ENCODE results near the gene PAXX.

The PAXX gene

GRCh38 chr9:137014776-137015539, 22.7 kb downstream of the PAXX start:
- H3K36me3 Mint-ChIP-seq: peaks cover 11% of the 10 kb centered on the region
- H3K27ac Mint-ChIP-seq: no peak overlapping the region
- no peaks in the 10 kb centered on the region for H3K9me3 Mint-ChIP-seq
- CTCF ChIA-PET: no interaction called here
- H3K27me3 Mint-ChIP-seq: no peaks in the 10 kb centered on the region
- no peaks in the 10 kb centered on the region for H3K4me1 Mint-ChIP-seq
- DNase-seq: no peak
- H3K4me3 Mint-ChIP-seq: no peak overlapping the region

- Mint-ChIP-seq H3K4me3 (no peak overlapping the region), H3K27me3 (no peaks in the 10 kb centered on the region), H3K27ac (no peak overlapping the region), H3K9me3 (no peaks in the 10 kb centered on the region), H3K36me3 (peaks cover 10% of the 10 kb centered on the region), H3K4me1 (no peaks in the 10 kb centered on the region)
- CTCF ChIA-PET: no interaction called here
- DNase-seq: no peak
Observed at GRCh38 chr9:137015540-137015930, 23.3 kb downstream of the PAXX start.

GRCh38 chr9:137015976-137016375, 23.8 kb downstream of the PAXX start:
- no peaks in the 10 kb centered on the region for H3K4me1 Mint-ChIP-seq
- H3K27me3 Mint-ChIP-seq: no peaks in the 10 kb centered on the region
- H3K27ac Mint-ChIP-seq: no peak overlapping the region
- DNase-seq: no peak
- peaks cover 9% of the 10 kb centered on the region for H3K36me3 Mint-ChIP-seq
- no peak overlapping the region for H3K4me3 Mint-ChIP-seq
- H3K9me3 Mint-ChIP-seq: no peaks in the 10 kb centered on the region
- CTCF ChIA-PET: interaction anchor here (1.0 kb wide), 1 partner anchor 19 kb away, joined by 3 read pairs; no protein-coding TSS in a partner anchor

- no peak overlapping the region for H3K4me3 Mint-ChIP-seq
- peaks cover 8% of the 10 kb centered on the region for H3K36me3 Mint-ChIP-seq
- no peak overlapping the region for H3K27ac Mint-ChIP-seq
- no peaks in the 10 kb centered on the region for H3K27me3 Mint-ChIP-seq
- H3K9me3 Mint-ChIP-seq: no peaks in the 10 kb centered on the region
- CTCF ChIA-PET: interaction anchor here (1.0 kb wide), 1 partner anchor 19 kb away, joined by 3 read pairs; no protein-coding TSS in a partner anchor
- no peak for DNase-seq
- no peaks in the 10 kb centered on the region for H3K4me1 Mint-ChIP-seq
Observed at GRCh38 chr9:137016436-137016835, 24.2 kb downstream of the PAXX start.

- H3K27ac Mint-ChIP-seq: no peak overlapping the region
- no peaks in the 10 kb centered on the region for H3K9me3 Mint-ChIP-seq
- no peak for DNase-seq
- H3K4me1 Mint-ChIP-seq: peaks cover under 1% of the 10 kb centered on the region
- no peaks in the 10 kb centered on the region for H3K27me3 Mint-ChIP-seq
- peaks cover 8% of the 10 kb centered on the region for H3K36me3 Mint-ChIP-seq
- H3K4me3 Mint-ChIP-seq: no peak overlapping the region
- CTCF ChIA-PET: interaction anchor here (1.0 kb wide), 1 partner anchor 18 kb away, joined by 3 read pairs; no protein-coding TSS in a partner anchor
Observed at GRCh38 chr9:137017071-137017470, 24.8 kb downstream of the PAXX start.

- Mint-ChIP-seq H3K4me1 (peaks cover 3% of the 10 kb centered on the region), H3K4me3 (no peak overlapping the region), H3K27ac (no peak overlapping the region), H3K36me3 (peaks cover 8% of the 10 kb centered on the region), H3K27me3 (no peaks in the 10 kb centered on the region), H3K9me3 (no peaks in the 10 kb centered on the region)
- DNase-seq: no peak
- CTCF ChIA-PET: interaction anchor here (1.0 kb wide), 1 partner anchor 17 kb away, joined by 3 read pairs; no protein-coding TSS in a partner anchor
Observed at GRCh38 chr9:137017791-137018497, 25.7 kb downstream of the PAXX start.

- Mint-ChIP-seq H3K4me3 (no peak overlapping the region), H3K9me3 (no peaks in the 10 kb centered on the region), H3K27me3 (no peaks in the 10 kb centered on the region), H3K4me1 (peaks cover 3% of the 10 kb centered on the region), H3K36me3 (peaks cover 8% of the 10 kb centered on the region), H3K27ac (no peak overlapping the region)
- CTCF ChIA-PET: interaction anchor here (3.9 kb wide), 1 partner anchor 11 kb away, joined by 22 read pairs; the partner anchor contains the start of gene ABCA2
- no peak for DNase-seq
Observed at GRCh38 chr9:137018761-137019559, 26.7 kb downstream of the PAXX start.

- Mint-ChIP-seq H3K27me3 (no peaks in the 10 kb centered on the region), H3K27ac (no peak overlapping the region), H3K4me3 (no peak overlapping the region), H3K36me3 (peaks cover 5% of the 10 kb centered on the region), H3K9me3 (no peaks in the 10 kb centered on the region), H3K4me1 (peaks cover 5% of the 10 kb centered on the region)
- DNase-seq: no peak
- CTCF ChIA-PET: interaction anchor here (3.9 kb wide), 1 partner anchor 10 kb away, joined by 22 read pairs; the partner anchor contains the start of gene ABCA2
Observed at GRCh38 chr9:137019891-137020683, 27.9 kb downstream of the PAXX start.

GRCh38 chr9:137020771-137021567, 28.7 kb downstream of the PAXX start:
- H3K27ac Mint-ChIP-seq: no peak overlapping the region
- no peaks in the 10 kb centered on the region for H3K27me3 Mint-ChIP-seq
- CTCF ChIA-PET: interaction anchor here (1.2 to 3.9 kb wide), 3 partner anchors 9 to 73 kb away, joined by 3 to 22 read pairs (median 3); partner anchors contain the start of gene ABCA2
- no peaks in the 10 kb centered on the region for H3K9me3 Mint-ChIP-seq
- no peak for DNase-seq
- H3K4me1 Mint-ChIP-seq: peaks cover 5% of the 10 kb centered on the region
- no peak overlapping the region for H3K4me3 Mint-ChIP-seq
- H3K36me3 Mint-ChIP-seq: peaks cover 5% of the 10 kb centered on the region

GRCh38 chr9:137021568-137021978, 29.4 kb downstream of the PAXX start:
- DNase-seq: no peak
- Mint-ChIP-seq H3K27ac (no peak overlapping the region), H3K4me3 (no peak overlapping the region), H3K9me3 (no peaks in the 10 kb centered on the region), H3K27me3 (peaks cover 2% of the 10 kb centered on the region), H3K4me1 (peaks cover 7% of the 10 kb centered on the region), H3K36me3 (peaks cover 5% of the 10 kb centered on the region)
- CTCF ChIA-PET: interaction anchor here (1.2 to 3.9 kb wide), 3 partner anchors 8 to 74 kb away, joined by 3 to 22 read pairs (median 3); partner anchors contain the start of gene ABCA2

GRCh38 chr9:137021979-137022661, 29.9 kb downstream of the PAXX start:
- Mint-ChIP-seq H3K9me3 (no peaks in the 10 kb centered on the region), H3K4me3 (no peak overlapping the region), H3K27ac (peak overlapping the region; percentile 38), H3K27me3 (peaks cover 6% of the 10 kb centered on the region), H3K4me1 (peaks cover 10% of the 10 kb centered on the region), H3K36me3 (no peaks in the 10 kb centered on the region)
- peak; percentile 82 for DNase-seq
- CTCF ChIA-PET: interaction anchor here (1.1 to 3.9 kb wide), 4 partner anchors 8 to 74 kb away, joined by 3 to 22 read pairs (median 3); partner anchors contain the start of gene ABCA2

- Mint-ChIP-seq H3K4me1 (peaks cover 12% of the 10 kb centered on the region), H3K36me3 (no peaks in the 10 kb centered on the region), H3K4me3 (no peak overlapping the region), H3K27me3 (peaks cover 10% of the 10 kb centered on the region), H3K27ac (no peak overlapping the region), H3K9me3 (no peaks in the 10 kb centered on the region)
- CTCF ChIA-PET: interaction anchor here (1.1 to 1.5 kb wide), 2 partner anchors 14 to 23 kb away, joined by 3 read pairs; no protein-coding TSS in a partner anchor
- no peak for DNase-seq
Observed at GRCh38 chr9:137022662-137023008, 30.4 kb downstream of the PAXX start.
